K562 (cell line): ENCODE results near the gene MMP24OS. TPM values are rescaled to one million over a fixed set of nuclear protein-coding genes. Genes with fewer than 3 reads are reported as not detected.

Experiments
- DEAF1 ChIP-seq: fragments of 450-650 bp; formaldehyde crosslinking; IDR thresholded peaks from 2 replicates; pipeline ENCODE4 v1.4.0; 2020; ENCODE audit warnings: mild to moderate bottlenecking, moderate library complexity
- DNMT1 ChIP-seq: fragments of 450-650 bp; IDR thresholded peaks from 2 replicates; pipeline ENCODE4 v1.6.1; 2016; ENCODE audit warnings: antibody characterized with exemption, mild to moderate bottlenecking
- ETV1 ChIP-seq: fragments of 450-650 bp; conservative IDR thresholded peaks from 2 replicates; pipeline ENCODE4 v1.6.1; 2016; ENCODE audit warnings: missing genetic modification characterization, control low read depth, low read depth, missing compliant biosample characterization
- GATA2 ChIP-seq: sonication (generic); formaldehyde crosslinking; IDR thresholded peaks from 2 replicates; pipeline ENCODE4 v1.4.0; 2020; ENCODE audit warnings: mild to moderate bottlenecking, missing genetic modification reagents
- MEIS2 ChIP-seq: fragments of 450-650 bp; IDR thresholded peaks from 2 replicates; pipeline ENCODE4 v1.6.1; 2014; ENCODE audit warnings: mild to moderate bottlenecking; ENCODE audit not compliant: partially characterized antibody
- MTF1 ChIP-seq: fragments of 250-450 bp; sonication (Bioruptor Pico); IDR thresholded peaks from 2 replicates; pipeline ENCODE4 v1.9.0; 2021; ENCODE audit warnings: moderate library complexity, mild to moderate bottlenecking, inconsistent platforms, borderline replicate concordance
- NCOA2 ChIP-seq, 2 experiments: fragments of 450-650 bp; IDR thresholded peaks; 2 replicates each; pipeline ENCODE4 v1.6.1; 2018; ENCODE audit warnings: mild to moderate bottlenecking in 2 of 2, moderate library complexity in 1 of 2; ENCODE audit not compliant: partially characterized antibody in 2 of 2
- REST ChIP-seq, 2 experiments: fragments of 450-650 bp; formaldehyde crosslinking in 1 of 2; IDR thresholded peaks; 2 replicates each; pipeline versions ENCODE4 v1.4.0 to v1.6.1; 2014 to 2020; ENCODE audit warnings: mild to moderate bottlenecking in 2 of 2, borderline replicate concordance in 1 of 2, low read depth in 1 of 2
- SETDB1 ChIP-seq: IDR thresholded peaks from one replicate; pipeline ENCODE4 v1.6.1; 2012; ENCODE audit warnings: low read length, control low read depth, inconsistent platforms
- SMARCA4 ChIP-seq: fragments of 450-650 bp; IDR thresholded peaks from 2 replicates; pipeline ENCODE4 v1.6.1; 2016
- TCF15 ChIP-seq: fragments of 250-450 bp; sonication (Bioruptor Pico); IDR thresholded peaks from 2 replicates; pipeline ENCODE4 v1.8.0; 2022; ENCODE audit warnings: moderate library complexity, mild to moderate bottlenecking, inconsistent platforms
- ZFPM2 ChIP-seq: fragments of 250-450 bp; sonication (Bioruptor Pico); IDR thresholded peaks from 2 replicates; pipeline ENCODE4 v1.5.1; 2022; ENCODE audit warnings: mild to moderate bottlenecking
- ZNF140 ChIP-seq: fragments of 250-450 bp; sonication (Bioruptor Pico); IDR thresholded peaks from 2 replicates; pipeline ENCODE4 v1.8.0; 2021; ENCODE audit warnings: moderate library complexity, mild to moderate bottlenecking, inconsistent platforms
- ZNF212 ChIP-seq: fragments of 450-650 bp; formaldehyde crosslinking; IDR thresholded peaks from 2 replicates; pipeline ENCODE4 v1.4.0; 2020; ENCODE audit warnings: mild to moderate bottlenecking
- ZNF263 ChIP-seq: sonication (generic); formaldehyde crosslinking; IDR thresholded peaks from 2 replicates; pipeline ENCODE4 v1.8.0; 2022; ENCODE audit warnings: mild to moderate bottlenecking, missing genetic modification reagents, borderline replicate concordance
- ZNF41 ChIP-seq: fragments of 250-450 bp; sonication (Bioruptor Pico); conservative IDR thresholded peaks from 2 replicates; pipeline ENCODE4 v1.4.0; 2020; ENCODE audit warnings: mild to moderate bottlenecking
- ZNF445 ChIP-seq: fragments of 250-450 bp; sonication (Bioruptor Pico); IDR thresholded peaks from 2 replicates; pipeline ENCODE4 v1.4.0; 2020; ENCODE audit warnings: low read depth, mild to moderate bottlenecking, moderate library complexity
- ZNF551 ChIP-seq: fragments of 250-450 bp; sonication (Bioruptor Pico); IDR thresholded peaks from 2 replicates; pipeline ENCODE4 v1.5.0; 2021; ENCODE audit warnings: mild to moderate bottlenecking, moderate library complexity
- polyA plus RNA-seq, 8 experiments: library from polyadenylated mRNA; depleted of rRNA in 4 of 8; stranded (reverse) in 5 of 8; unstranded in 3 of 8; fragments of >200 nt; fragmentation: Nextera tagmentation in 2 of 8; fragmentation: Illumina TruSeq in 1 of 8; extraction: Ambion mirVana in 2 of 8; extraction: Trizol in 1 of 8; gene quantifications; 2 replicates each; pipeline versions ENCODE4 v1.2.1 to v1.2.3, GENCODE V29; 2011 to 2014; ENCODE audit warnings: inconsistent platforms in 1 of 8, missing spikeins in 1 of 8
- total RNA-seq, 7 experiments: library from RNA; depleted of rRNA in 6 of 7; stranded (reverse); fragments of >200 nt in 6 of 7; fragmentation: Illumina TruSeq in 2 of 7; extraction: Trizol in 2 of 7; gene quantifications; 2 replicates each; pipeline versions ENCODE4 v1.2.1 to v1.2.3, GENCODE V29; 2011 to 2021; ENCODE audit warnings: low replicate concordance in 1 of 7

MMP24OS gene
- total and polyA plus RNA-seq, 9 of the 15 experiments (the other 6 are each of a cell fraction or from before 2014, with no cell fraction given): 0.92 to 41.5 (median 11.4) TPM

GRCh38 chr20:35277531-35278395 lies at the start of gene MMP24OS (continued):
- TF ChIP-seq ETV1 (tag) (no peak), SMARCA4 (no peak), ZFPM2 (CRISPR knock-in tag) (no peak), ZNF551 (CRISPR knock-in tag) (no peak), SETDB1 (no peak), MTF1 (CRISPR knock-in tag) (no peak), ZNF140 (CRISPR knock-in tag) (no peak), DEAF1 (CRISPR knock-in tag) (no peak), DNMT1 (no peak), MEIS2 (no peak), ZNF41 (no peak), GATA2 (CRISPR knock-in tag) (no peak), REST (IDR thresholded peaks at IDR 0.05; ENCODE audit: borderline replicate concordance) (no peak), REST (CRISPR knock-in tag; IDR thresholded peaks at IDR 0.05; ENCODE audit: low read depth) (no peak), ZNF445 (CRISPR knock-in tag) (no peak), ZNF212 (CRISPR knock-in tag) (no peak), NCOA2 (IDR thresholded peaks at IDR 0.05; ENCODE audit: partially characterized antibody in 2 of 2) (no peak), TCF15 (CRISPR knock-in tag) (no peak), ZNF263 (CRISPR knock-in tag) (0 out of 2 replicates have a peak, but pooled peaks have one; percentile 32)
